ENCODE results near the gene SORCS2.

GRCh38 chr4:7324651-7325121 lies 132.3 kb downstream of the SORCS2 start:
- TF ChIP-seq, protein P1, sequence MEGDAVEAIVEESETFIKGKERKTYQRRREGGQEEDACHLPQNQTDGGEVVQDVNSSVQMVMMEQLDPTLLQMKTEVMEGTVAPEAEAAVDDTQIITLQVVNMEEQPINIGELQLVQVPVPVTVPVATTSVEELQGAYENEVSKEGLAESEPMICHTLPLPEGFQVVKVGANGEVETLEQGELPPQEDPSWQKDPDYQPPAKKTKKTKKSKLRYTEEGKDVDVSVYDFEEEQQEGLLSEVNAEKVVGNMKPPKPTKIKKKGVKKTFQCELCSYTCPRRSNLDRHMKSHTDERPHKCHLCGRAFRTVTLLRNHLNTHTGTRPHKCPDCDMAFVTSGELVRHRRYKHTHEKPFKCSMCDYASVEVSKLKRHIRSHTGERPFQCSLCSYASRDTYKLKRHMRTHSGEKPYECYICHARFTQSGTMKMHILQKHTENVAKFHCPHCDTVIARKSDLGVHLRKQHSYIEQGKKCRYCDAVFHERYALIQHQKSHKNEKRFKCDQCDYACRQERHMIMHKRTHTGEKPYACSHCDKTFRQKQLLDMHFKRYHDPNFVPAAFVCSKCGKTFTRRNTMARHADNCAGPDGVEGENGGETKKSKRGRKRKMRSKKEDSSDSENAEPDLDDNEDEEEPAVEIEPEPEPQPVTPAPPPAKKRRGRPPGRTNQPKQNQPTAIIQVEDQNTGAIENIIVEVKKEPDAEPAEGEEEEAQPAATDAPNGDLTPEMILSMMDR (IDR thresholded peaks at IDR 0.05; ENCODE audit: low read length): no peak
- TF ChIP-seq EZH2 (IDR thresholded peaks at IDR 0.05; ENCODE audit: borderline replicate concordance, low read length): no peak

Data from OCI-LY1 (cell line).